Measurements from ENCODE around the gene ADAMTS6.
"Not testable (repeated sequence)": the region's sequence is repeated elsewhere in the genome, so short reads cannot be mapped to it uniquely, and the experiment has no call there.

The ADAMTS6 gene

GRCh38 chr5:65359981-65360380, 121.7 kb downstream of the ADAMTS6 start:
- DNase-seq, result no peak

- DNase-seq, result no peak
These were observed 122.2 kb downstream of the ADAMTS6 start for GRCh38 chr5:65359569-65359968.

GRCh38 chr5:65356274-65356673, 125.4 kb downstream of the ADAMTS6 start:
- DNase-seq, result no peak

GRCh38 chr5:65355301-65355700, 126.4 kb downstream of the ADAMTS6 start:
- no peak for DNase-seq

GRCh38 chr5:65341835-65342234, 139.9 kb downstream of the ADAMTS6 start:
- DNase-seq, result no peak

- no peak for DNase-seq
These were observed 143.0 kb downstream of the ADAMTS6 start for GRCh38 chr5:65338606-65339151.

GRCh38 chr5:65334077-65334476, 147.6 kb downstream of the ADAMTS6 start:
- no peak for DNase-seq

GRCh38 chr5:65332591-65332990, 149.1 kb downstream of the ADAMTS6 start:
- DNase-seq, result no peak

- no peak for DNase-seq
These were observed 152.5 kb downstream of the ADAMTS6 start for GRCh38 chr5:65329266-65329665.

- DNase-seq, result no peak
These were observed 154.1 kb downstream of the ADAMTS6 start for GRCh38 chr5:65327582-65327981.

- no peak for DNase-seq
These were observed 154.8 kb downstream of the ADAMTS6 start for GRCh38 chr5:65326922-65327321.

GRCh38 chr5:65324226-65324625, 157.5 kb downstream of the ADAMTS6 start:
- DNase-seq, result no peak

- DNase-seq, result not testable (repeated sequence)
These were observed 161.0 kb downstream of the ADAMTS6 start for GRCh38 chr5:65320704-65321103.

- DNase-seq, result no peak
These were observed 161.5 kb downstream of the ADAMTS6 start for GRCh38 chr5:65320250-65320649.

- no peak for DNase-seq
These were observed 173.8 kb downstream of the ADAMTS6 start for GRCh38 chr5:65307931-65308330.

GRCh38 chr5:65307088-65307487, 174.6 kb downstream of the ADAMTS6 start:
- DNase-seq, result no peak

- no peak for DNase-seq
These were observed 175.8 kb downstream of the ADAMTS6 start for GRCh38 chr5:65305913-65306312.

GRCh38 chr5:65299861-65300260, 181.9 kb downstream of the ADAMTS6 start:
- DNase-seq, result no peak

GRCh38 chr5:65296067-65296466, 185.7 kb downstream of the ADAMTS6 start:
- DNase-seq, result no peak

- DNase-seq, result no peak
These were observed 189.5 kb downstream of the ADAMTS6 start for GRCh38 chr5:65292196-65292595.

GRCh38 chr5:65290677-65291076, 191.0 kb downstream of the ADAMTS6 start:
- DNase-seq, result no peak

GRCh38 chr5:65288657-65289056, 193.1 kb downstream of the ADAMTS6 start:
- no peak for DNase-seq

GRCh38 chr5:65279603-65280002, 202.1 kb downstream of the ADAMTS6 start:
- no peak for DNase-seq

- no peak for DNase-seq
These were observed 205.4 kb downstream of the ADAMTS6 start for GRCh38 chr5:65276178-65276890.

- DNase-seq, result no peak
These were observed 209.8 kb downstream of the ADAMTS6 start for GRCh38 chr5:65271906-65272305.

All from C1 segment of cervical spinal cord (tissue), 14 donors.